ENCODE data around the gene MYO18A.

The MYO18A gene

DNA sequence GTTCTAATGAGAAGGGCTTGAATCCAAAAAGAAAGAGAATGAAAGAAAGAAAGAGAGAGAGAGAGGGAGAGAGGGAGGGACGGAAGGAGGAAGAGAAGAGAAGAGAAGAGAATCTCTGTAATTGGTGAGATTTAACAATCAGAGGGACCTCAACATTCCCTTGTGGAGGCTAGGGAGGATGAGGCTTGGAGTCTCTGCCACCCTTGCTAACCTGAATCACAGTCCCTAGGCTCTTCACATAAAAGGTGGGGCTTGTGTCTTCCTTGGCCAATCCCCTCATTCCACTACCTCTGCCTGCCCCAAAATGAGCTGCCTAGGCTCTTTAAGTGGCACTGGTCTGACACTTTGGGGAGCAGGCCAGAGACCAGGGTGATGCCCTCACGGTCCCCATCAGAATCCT lies 107.2 kb downstream of the MYO18A start:
- no peak overlapping the region for H3K4me3 ChIP-seq (ENCODE audit: low read depth, low read length)
- no peak for DNase-seq (ENCODE audit: low read depth)
- TF ChIP-seq, protein P1, sequence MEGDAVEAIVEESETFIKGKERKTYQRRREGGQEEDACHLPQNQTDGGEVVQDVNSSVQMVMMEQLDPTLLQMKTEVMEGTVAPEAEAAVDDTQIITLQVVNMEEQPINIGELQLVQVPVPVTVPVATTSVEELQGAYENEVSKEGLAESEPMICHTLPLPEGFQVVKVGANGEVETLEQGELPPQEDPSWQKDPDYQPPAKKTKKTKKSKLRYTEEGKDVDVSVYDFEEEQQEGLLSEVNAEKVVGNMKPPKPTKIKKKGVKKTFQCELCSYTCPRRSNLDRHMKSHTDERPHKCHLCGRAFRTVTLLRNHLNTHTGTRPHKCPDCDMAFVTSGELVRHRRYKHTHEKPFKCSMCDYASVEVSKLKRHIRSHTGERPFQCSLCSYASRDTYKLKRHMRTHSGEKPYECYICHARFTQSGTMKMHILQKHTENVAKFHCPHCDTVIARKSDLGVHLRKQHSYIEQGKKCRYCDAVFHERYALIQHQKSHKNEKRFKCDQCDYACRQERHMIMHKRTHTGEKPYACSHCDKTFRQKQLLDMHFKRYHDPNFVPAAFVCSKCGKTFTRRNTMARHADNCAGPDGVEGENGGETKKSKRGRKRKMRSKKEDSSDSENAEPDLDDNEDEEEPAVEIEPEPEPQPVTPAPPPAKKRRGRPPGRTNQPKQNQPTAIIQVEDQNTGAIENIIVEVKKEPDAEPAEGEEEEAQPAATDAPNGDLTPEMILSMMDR (IDR thresholded peaks at IDR 0.05; ENCODE audit: control insufficient read depth, extremely low read depth, insufficient read depth): no peak

DNA sequence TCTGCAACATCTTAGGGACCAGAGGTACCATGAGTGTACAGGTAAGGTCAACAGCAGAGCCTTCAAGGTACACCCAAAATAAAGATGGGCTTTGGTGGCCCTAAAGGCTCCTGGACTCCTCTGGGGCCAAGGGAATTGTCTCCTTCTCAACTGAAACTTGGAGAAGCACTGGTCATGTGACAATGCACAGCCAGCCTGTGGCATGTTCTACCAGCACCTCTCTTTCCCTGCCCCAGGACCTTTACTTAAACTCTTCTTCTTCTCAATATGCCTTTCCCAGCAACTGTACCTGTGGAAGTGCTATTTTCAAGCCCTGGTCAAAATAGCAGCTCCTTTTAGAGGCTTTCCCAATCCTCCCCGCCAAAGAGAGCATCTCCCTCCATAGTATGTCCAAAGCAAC lies 108.9 kb downstream of the MYO18A start:
- TF ChIP-seq, protein P1 (IDR thresholded peaks at IDR 0.05; ENCODE audit: control insufficient read depth, extremely low read depth, insufficient read depth): no peak
- no peak for DNase-seq (ENCODE audit: low read depth)
- no peak overlapping the region for H3K4me3 ChIP-seq (ENCODE audit: low read depth, low read length)

DNA sequence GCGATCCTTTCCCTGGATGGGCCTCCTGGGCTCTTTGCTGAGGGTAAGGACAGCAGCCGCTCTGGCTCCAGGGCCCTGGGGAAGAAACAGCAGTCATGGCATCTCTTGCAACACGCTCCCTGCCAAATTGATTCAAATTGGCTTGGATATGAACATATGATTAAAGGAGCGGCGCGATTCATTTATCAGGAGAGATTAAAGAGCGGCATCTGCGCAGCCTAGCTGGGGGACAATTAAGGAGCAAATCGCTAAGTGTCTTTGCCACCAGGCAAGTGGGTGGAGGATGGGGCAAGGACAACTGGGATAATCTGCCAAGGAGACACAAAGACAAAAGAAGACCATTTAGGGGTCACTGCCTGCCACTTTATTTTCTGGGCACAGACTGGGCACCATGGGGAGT lies 109.4 kb downstream of the MYO18A start:
- no peak overlapping the region for H3K4me3 ChIP-seq (ENCODE audit: low read depth, low read length)
- no peak for DNase-seq (ENCODE audit: low read depth)
- TF ChIP-seq, protein P1 (IDR thresholded peaks at IDR 0.05; ENCODE audit: control insufficient read depth, extremely low read depth, insufficient read depth): no peak

DNA sequence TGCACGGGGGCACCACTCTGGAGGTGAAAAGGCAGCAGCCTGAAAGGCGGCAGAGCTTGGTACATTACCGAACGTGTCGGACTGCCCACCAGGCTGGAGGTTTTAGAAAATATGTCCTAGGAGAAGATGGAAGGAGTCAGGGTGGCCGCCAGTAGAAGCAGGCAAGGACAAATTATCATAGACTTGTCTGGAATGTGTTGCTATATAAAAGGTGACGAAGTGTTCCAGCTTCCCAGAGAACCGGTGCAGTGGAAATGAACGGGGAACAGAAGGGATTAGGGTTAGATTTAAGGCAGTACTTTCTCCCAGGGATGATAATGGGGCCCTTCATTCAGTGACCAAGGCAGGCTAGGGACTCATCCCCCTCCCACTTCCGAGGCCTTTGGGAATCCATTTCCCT lies 109.9 kb downstream of the MYO18A start:
- H3K4me3 ChIP-seq (ENCODE audit: low read depth, low read length): no peak overlapping the region
- no peak for DNase-seq (ENCODE audit: low read depth)
- TF ChIP-seq, protein P1 (IDR thresholded peaks at IDR 0.05; ENCODE audit: control insufficient read depth, extremely low read depth, insufficient read depth): no peak

DNA sequence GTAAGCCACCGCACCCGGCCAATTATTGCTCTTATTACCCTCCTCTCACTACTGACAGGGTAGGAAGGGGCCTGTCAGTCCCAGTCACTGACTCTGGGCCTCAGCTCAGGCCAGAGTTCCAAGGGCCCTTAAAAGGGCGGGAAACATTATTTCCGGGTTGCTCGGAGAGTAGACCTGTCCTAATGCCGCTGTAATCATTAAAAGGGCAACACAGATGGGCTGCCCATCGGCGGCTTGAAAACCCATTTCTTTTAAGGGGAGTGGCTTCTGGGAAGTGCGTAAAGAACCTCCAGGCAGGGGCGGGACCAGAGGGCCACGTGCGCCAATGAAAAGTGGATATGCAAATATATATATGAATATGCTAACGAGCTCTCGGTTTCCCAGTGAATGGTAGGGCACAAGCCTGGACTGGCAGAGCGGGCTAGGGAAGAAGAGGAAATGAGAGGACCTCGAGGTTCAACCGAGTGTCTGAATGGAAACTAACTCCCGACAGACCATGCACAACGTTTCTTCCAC lies 110.6 kb downstream of the MYO18A start:
- no peak for DNase-seq (ENCODE audit: low read depth)
- TF ChIP-seq, protein P1 (IDR thresholded peaks at IDR 0.05; ENCODE audit: control insufficient read depth, extremely low read depth, insufficient read depth): no peak
- H3K4me3 ChIP-seq (ENCODE audit: low read depth, low read length): no peak overlapping the region

DNA sequence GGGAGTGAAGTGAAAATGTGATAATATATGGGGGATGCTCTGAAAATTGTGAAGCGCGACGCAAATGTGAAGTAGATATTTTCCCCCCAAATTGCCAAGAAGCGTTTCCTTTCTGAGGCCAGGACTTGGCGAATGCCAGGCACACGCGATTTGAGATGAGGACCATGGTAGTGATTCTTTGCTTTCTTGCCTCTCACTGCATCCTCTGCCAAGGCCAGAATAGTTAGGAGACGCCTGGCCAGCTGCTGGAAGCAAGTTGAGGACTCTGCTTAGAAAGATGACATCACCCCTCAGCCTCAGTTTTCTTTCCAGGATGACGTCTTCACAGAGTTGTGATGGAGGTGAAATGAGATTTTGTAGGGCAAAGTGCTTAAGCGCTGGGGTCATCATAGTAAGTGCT lies 111.4 kb downstream of the MYO18A start:
- DNase-seq (ENCODE audit: low read depth): no peak
- H3K4me3 ChIP-seq (ENCODE audit: low read depth, low read length): no peak overlapping the region
- TF ChIP-seq, protein P1 (IDR thresholded peaks at IDR 0.05; ENCODE audit: control insufficient read depth, extremely low read depth, insufficient read depth): no peak

DNA sequence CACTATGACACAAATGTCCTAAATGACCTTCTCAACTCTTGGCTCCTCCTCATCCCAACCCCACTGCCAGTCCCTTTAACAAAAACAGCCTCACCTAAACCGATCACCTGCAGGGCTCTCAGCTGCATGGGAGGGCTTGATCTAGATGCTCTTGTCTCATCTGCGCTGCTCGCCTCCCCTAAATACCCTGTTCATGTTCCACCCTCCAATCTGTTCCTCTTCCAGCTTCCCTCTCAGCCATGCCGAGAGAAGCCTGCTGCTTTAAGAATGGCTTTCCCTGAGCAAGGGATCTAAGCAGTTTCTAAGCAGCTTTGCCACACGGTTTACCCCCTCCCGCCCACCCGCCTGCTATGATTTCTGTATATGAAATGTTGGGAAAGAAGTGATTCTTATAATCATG lies 113.6 kb downstream of the MYO18A start:
- TF ChIP-seq, protein P1 (IDR thresholded peaks at IDR 0.05; ENCODE audit: control insufficient read depth, extremely low read depth, insufficient read depth): no peak
- no peak for DNase-seq (ENCODE audit: low read depth)

More for the DNA sequence above, 113.6 kb downstream of the MYO18A start:
- H3K4me3 ChIP-seq (ENCODE audit: low read depth, low read length): no peak overlapping the region

Data from LNCaP clone FGC (cell line).